Measurements from ENCODE around the gene KIAA0753.

- TF ChIP-seq CTCF (IDR thresholded peaks at IDR 0.05), result no peak
- TF ChIP-seq POLR2A (IDR thresholded peaks at IDR 0.05), result no peak
Observed at GRCh38 chr17:6683081-6683684, 42.7 kb upstream of the KIAA0753 start.

All from lower leg skin (tissue), 3 donors.